ENCODE measurements around the gene CD2BP2. TPM values are rescaled to one million over a fixed set of nuclear protein-coding genes. Genes with fewer than 3 reads are reported as not detected.

The CD2BP2 gene
- total and polyA plus RNA-seq, 2 of the 8 experiments (the other 6 are each of a cell fraction or from before 2014, with no cell fraction given), result 22.4 to 55.3 TPM

DNA sequence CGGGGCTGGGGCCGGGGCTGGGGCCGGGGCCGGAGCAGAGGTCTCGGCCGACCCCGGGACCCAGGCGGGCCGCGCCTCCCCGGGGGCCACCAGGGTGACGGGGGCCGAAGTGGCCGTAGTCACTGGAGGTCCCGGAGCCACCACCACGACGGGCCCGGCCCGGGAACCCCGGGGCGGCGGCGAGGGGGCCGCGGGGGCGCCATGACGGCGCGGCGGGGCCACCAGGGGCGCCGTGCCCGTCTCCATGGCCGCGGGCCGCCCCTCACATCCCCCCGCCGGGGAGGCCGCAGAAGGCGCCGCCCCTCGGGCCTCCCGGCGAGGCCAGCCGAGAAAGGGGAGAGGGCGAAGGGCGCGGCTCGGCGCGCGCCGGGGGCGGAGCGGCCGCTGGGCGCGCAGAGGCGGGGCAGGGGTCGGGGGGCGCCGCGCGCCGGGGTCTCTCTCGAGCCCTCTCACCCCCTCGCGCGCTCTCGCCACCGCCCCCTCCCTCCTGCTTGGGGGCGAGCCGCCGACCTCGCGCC lies 14.9 kb upstream of the CD2BP2 start (continued):
- TF ChIP-seq, protein P1, sequence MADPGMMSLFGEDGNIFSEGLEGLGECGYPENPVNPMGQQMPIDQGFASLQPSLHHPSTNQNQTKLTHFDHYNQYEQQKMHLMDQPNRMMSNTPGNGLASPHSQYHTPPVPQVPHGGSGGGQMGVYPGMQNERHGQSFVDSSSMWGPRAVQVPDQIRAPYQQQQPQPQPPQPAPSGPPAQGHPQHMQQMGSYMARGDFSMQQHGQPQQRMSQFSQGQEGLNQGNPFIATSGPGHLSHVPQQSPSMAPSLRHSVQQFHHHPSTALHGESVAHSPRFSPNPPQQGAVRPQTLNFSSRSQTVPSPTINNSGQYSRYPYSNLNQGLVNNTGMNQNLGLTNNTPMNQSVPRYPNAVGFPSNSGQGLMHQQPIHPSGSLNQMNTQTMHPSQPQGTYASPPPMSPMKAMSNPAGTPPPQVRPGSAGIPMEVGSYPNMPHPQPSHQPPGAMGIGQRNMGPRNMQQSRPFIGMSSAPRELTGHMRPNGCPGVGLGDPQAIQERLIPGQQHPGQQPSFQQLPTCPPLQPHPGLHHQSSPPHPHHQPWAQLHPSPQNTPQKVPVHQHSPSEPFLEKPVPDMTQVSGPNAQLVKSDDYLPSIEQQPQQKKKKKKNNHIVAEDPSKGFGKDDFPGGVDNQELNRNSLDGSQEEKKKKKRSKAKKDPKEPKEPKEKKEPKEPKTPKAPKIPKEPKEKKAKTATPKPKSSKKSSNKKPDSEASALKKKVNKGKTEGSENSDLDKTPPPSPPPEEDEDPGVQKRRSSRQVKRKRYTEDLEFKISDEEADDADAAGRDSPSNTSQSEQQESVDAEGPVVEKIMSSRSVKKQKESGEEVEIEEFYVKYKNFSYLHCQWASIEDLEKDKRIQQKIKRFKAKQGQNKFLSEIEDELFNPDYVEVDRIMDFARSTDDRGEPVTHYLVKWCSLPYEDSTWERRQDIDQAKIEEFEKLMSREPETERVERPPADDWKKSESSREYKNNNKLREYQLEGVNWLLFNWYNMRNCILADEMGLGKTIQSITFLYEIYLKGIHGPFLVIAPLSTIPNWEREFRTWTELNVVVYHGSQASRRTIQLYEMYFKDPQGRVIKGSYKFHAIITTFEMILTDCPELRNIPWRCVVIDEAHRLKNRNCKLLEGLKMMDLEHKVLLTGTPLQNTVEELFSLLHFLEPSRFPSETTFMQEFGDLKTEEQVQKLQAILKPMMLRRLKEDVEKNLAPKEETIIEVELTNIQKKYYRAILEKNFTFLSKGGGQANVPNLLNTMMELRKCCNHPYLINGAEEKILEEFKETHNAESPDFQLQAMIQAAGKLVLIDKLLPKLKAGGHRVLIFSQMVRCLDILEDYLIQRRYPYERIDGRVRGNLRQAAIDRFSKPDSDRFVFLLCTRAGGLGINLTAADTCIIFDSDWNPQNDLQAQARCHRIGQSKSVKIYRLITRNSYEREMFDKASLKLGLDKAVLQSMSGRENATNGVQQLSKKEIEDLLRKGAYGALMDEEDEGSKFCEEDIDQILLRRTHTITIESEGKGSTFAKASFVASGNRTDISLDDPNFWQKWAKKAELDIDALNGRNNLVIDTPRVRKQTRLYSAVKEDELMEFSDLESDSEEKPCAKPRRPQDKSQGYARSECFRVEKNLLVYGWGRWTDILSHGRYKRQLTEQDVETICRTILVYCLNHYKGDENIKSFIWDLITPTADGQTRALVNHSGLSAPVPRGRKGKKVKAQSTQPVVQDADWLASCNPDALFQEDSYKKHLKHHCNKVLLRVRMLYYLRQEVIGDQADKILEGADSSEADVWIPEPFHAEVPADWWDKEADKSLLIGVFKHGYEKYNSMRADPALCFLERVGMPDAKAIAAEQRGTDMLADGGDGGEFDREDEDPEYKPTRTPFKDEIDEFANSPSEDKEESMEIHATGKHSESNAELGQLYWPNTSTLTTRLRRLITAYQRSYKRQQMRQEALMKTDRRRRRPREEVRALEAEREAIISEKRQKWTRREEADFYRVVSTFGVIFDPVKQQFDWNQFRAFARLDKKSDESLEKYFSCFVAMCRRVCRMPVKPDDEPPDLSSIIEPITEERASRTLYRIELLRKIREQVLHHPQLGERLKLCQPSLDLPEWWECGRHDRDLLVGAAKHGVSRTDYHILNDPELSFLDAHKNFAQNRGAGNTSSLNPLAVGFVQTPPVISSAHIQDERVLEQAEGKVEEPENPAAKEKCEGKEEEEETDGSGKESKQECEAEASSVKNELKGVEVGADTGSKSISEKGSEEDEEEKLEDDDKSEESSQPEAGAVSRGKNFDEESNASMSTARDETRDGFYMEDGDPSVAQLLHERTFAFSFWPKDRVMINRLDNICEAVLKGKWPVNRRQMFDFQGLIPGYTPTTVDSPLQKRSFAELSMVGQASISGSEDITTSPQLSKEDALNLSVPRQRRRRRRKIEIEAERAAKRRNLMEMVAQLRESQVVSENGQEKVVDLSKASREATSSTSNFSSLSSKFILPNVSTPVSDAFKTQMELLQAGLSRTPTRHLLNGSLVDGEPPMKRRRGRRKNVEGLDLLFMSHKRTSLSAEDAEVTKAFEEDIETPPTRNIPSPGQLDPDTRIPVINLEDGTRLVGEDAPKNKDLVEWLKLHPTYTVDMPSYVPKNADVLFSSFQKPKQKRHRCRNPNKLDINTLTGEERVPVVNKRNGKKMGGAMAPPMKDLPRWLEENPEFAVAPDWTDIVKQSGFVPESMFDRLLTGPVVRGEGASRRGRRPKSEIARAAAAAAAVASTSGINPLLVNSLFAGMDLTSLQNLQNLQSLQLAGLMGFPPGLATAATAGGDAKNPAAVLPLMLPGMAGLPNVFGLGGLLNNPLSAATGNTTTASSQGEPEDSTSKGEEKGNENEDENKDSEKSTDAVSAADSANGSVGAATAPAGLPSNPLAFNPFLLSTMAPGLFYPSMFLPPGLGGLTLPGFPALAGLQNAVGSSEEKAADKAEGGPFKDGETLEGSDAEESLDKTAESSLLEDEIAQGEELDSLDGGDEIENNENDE (IDR thresholded peaks at IDR 0.05; ENCODE audit: insufficient replicate concordance, low read length), result no peak
- no peak for TF ChIP-seq EGR1 (IDR thresholded peaks at IDR 0.05; ENCODE audit: borderline replicate concordance, low read depth, low read length)
- TF ChIP-seq CHD1 (IDR thresholded peaks at IDR 0.05; ENCODE audit: low read depth, low read length), result no peak
- TF ChIP-seq HDAC6 (IDR thresholded peaks at IDR 0.05; ENCODE audit: low read depth, low read length), result no peak

Measured in H1 (cell line).